ENCODE measurements around the gene MAP4K2. TPM values are rescaled to one million over a fixed set of nuclear protein-coding genes. Genes with fewer than 3 reads are reported as not detected.
A peak's percentile ranks its signal among the peaks of the same experiment; 100 is the strongest.
"Not testable (repeated sequence)": the region's sequence is repeated elsewhere in the genome, so short reads cannot be mapped to it uniquely, and the experiment has no call there.

Gene MAP4K2
- total and polyA plus RNA-seq, 12 donors: 4.6 to 19.9 (median 8.4) TPM

GRCh38 chr11:64846998-64847666 is 44.1 kb upstream of the MAP4K2 start:
- Histone ChIP-seq H3K36me3 (peaks cover 0 to 5% (median 0%) of the 10 kb centered on the region in 9 donors), H3K27ac (peak overlapping the region in 7 of 10 donors; percentile 42 to 96 (median 94)), H3K4me3 (no peak overlapping the region), H3K27me3 (no peaks in the 10 kb centered on the region), H3K9me3 (no peaks in the 10 kb centered on the region), H3K4me1 (peaks cover 32 to 66% (median 57%) of the 10 kb centered on the region in 9 donors)
- peak; percentile 97 to 100 (median 98) for TF ChIP-seq CTCF (IDR thresholded peaks at IDR 0.05)
- DNase-seq (peak; percentile 93 to 96), ATAC-seq (peak; percentile 82 to 91 (median 88))
- intact Hi-C loops (cut with DNase I): loop anchor here (1.0 to 10.0 kb wide), 11 partner anchors 45 to 272 kb away; partner anchors contain the start of genes ARL2 (in 4 of the 10), BATF2 (in 1 of the 10), SNX15 (in 1 of the 10) and ZNHIT2 (in 1 of the 10)
- WGBS, 2 donors: 22 to 30% methylated on average over 13 of the region's 13 CpGs

GRCh38 chr11:64845776-64846129 is 42.7 kb upstream of the MAP4K2 start:
- WGBS, 2 donors: 94 to 96% methylated on average over 8 of the region's 8 CpGs
- not testable (repeated sequence) for H3K27ac ChIP-seq

GRCh38 chr11:64845129-64845775 is 42.2 kb upstream of the MAP4K2 start:
- WGBS, 2 donors: 19 to 22% methylated on average over 9 of the region's 9 CpGs
- no peaks in the 10 kb centered on the region for H3K9me3 ChIP-seq
- peak overlapping the region in 7 of 10 donors; percentile 32 to 56 (median 43) for H3K4me3 ChIP-seq
- H3K27me3 ChIP-seq: no peaks in the 10 kb centered on the region
- H3K27ac ChIP-seq: peak overlapping the region in 6 of 10 donors; percentile 12 to 77 (median 32)
- no peak for TF ChIP-seq CTCF (IDR thresholded peaks at IDR 0.05)
- intact Hi-C loops (cut with DNase I): loop anchor here in 9 of 10 donors (2.0 to 10.0 kb wide), 8 partner anchors 42 to 272 kb away; partner anchors contain the start of genes ARL2 (in 4 of the 9), BATF2 (in 1 of the 9), SNX15 (in 1 of the 9) and ZNHIT2 (in 1 of the 9)
- DNase-seq: no peak
- H3K4me1 ChIP-seq: peaks cover 25 to 47% (median 38%) of the 10 kb centered on the region in 9 donors
- ATAC-seq: no peak
- H3K36me3 ChIP-seq: no peaks in the 10 kb centered on the region

More at GRCh38 chr11:64845776-64846129, 42.7 kb upstream of the MAP4K2 start:
- not testable (repeated sequence) for H3K27me3 ChIP-seq, DNase-seq, H3K9me3 ChIP-seq, ATAC-seq, H3K36me3 ChIP-seq, H3K4me3 ChIP-seq
- intact Hi-C loops (cut with DNase I): loop anchor here in 9 of 10 donors (2.0 to 10.0 kb wide), 11 partner anchors 41 to 273 kb away; partner anchors contain the start of genes ARL2 (in 4 of the 9), BATF2 (in 1 of the 9), SNX15 (in 1 of the 9) and ZNHIT2 (in 1 of the 9)
- H3K4me1 ChIP-seq: peaks cover 26 to 52% (median 43%) of the 10 kb centered on the region in 9 donors

- ATAC-seq: peak in 7 of 8 donors; percentile 23 to 67 (median 48)
- 2% methylated on average over 73 to 96 of the region's 96 CpGs for WGBS, 2 donors
- Histone ChIP-seq H3K36me3 (no peaks in the 10 kb centered on the region), H3K4me3 (peak within 1 kb of the TSS in 9 of 10 donors; percentile 32 to 56 (median 42)), H3K9me3 (no peaks in the 10 kb centered on the region), H3K4me1 (peaks cover 23 to 40% (median 31%) of the 10 kb centered on the region in 9 donors), H3K27ac (peak within 1 kb of the TSS in 6 of 10 donors; percentile 12 to 77 (median 32)), H3K27me3 (no peaks in the 10 kb centered on the region)
- peak; percentile 38 to 79 (median 68) for TF ChIP-seq CTCF (IDR thresholded peaks at IDR 0.05)
- intact Hi-C loops (cut with DNase I): loop anchor here in 9 of 10 donors (2.0 to 10.0 kb wide), 8 partner anchors 42 to 273 kb away; partner anchors contain the start of genes ARL2 (in 4 of the 9), BATF2 (in 1 of the 9), SNX15 (in 1 of the 9) and ZNHIT2 (in 1 of the 9)
- DNase-seq: peak in 1 of 2 donors; percentile 76
Observed at GRCh38 chr11:64844330-64845128, 41.5 kb upstream of the MAP4K2 start, which contains the start of gene CDC42BPG. Gene CDC42BPG, minus strand, starts transcription at chr11:64844653. Its CDS starts 84 bp downstream, at chr11:64844569.

Data from heart right ventricle (tissue), 16 donors.